ENCODE data around the gene OTUB2.
A peak's percentile ranks its signal among the peaks of the same experiment; 100 is the strongest.

DNA sequence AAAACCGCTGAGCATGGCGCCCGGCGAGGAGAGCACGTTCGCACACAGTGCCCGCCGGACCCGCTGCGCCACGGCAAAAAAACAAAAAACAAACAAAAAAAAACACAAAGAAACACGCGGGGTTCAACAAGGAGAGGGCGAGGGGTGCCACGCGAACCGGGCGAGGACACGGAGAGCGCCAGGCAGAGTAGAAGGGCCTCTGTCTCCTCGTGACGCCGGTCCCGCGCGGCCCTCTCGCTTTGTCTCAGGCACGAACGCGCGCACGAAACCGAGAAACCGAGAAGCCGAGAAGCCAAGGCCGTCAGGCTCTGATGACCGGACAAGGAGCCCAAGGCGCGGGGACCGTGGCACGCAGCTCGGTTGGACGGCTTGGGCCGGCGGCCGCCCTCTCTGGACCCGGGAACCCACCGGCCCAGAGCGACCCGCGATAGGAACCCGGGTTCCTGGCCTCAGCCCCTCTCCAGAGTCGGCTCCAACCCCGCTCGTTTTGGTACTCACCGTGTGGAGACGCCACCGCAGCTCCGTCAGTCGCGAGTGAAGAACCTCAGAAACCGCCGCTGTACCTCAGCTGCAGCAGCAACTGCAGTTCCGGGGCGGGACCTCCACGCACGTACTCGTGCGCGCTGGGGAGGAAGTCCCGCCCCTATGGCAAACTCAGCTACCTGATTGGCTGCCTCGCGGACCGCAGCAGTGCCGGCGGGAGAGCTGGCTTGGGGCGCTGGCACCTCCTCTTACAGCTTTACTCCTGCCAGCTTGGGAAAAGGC lies 54.7 kb downstream of the OTUB2 start, which contains the start of the genes DDX24 and IFI27L1:
- TF ChIP-seq, protein P1, sequence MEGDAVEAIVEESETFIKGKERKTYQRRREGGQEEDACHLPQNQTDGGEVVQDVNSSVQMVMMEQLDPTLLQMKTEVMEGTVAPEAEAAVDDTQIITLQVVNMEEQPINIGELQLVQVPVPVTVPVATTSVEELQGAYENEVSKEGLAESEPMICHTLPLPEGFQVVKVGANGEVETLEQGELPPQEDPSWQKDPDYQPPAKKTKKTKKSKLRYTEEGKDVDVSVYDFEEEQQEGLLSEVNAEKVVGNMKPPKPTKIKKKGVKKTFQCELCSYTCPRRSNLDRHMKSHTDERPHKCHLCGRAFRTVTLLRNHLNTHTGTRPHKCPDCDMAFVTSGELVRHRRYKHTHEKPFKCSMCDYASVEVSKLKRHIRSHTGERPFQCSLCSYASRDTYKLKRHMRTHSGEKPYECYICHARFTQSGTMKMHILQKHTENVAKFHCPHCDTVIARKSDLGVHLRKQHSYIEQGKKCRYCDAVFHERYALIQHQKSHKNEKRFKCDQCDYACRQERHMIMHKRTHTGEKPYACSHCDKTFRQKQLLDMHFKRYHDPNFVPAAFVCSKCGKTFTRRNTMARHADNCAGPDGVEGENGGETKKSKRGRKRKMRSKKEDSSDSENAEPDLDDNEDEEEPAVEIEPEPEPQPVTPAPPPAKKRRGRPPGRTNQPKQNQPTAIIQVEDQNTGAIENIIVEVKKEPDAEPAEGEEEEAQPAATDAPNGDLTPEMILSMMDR (IDR thresholded peaks at IDR 0.05): peak in 2 of 5 experiments; percentile 27 to 40
- TF ChIP-seq POLR2A (IDR thresholded peaks at IDR 0.05): peak; percentile 84 to 97
